ENCODE measurements around the gene MED13L.

DNA sequence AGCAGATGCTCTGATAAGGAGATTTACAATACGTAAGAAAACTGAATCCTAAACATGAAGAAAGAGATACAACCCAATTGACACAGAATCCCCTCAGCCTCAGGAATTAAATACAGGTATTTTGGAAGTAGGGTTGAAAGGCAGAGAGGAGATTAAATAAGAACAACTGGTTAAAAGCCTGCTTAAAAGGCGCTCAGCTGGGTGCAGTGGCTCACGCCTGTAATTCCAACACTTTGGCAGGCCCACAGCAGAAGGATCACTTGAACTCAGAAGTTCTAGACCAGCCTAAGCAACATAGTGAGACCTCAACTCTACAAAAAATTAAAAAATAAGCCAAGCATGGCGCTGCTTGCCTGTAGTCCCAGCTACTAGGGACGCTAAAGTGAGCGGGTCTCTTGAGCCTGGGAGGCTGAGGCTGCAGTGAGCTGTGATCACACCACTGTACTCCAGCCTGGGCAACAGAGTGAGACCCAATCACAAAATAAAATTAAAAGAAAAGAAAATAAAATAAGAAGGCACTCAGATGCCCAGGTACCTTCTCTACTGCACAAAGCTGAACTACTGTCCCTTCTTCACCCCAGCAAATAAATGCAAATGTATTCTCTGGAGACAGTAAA, 32.9 kb downstream of the MED13L start:
- TF ChIP-seq CTCF (IDR thresholded peaks at IDR 0.05) (no peak), EZH2 (IDR thresholded peaks at IDR 0.05; ENCODE audit: borderline replicate concordance, insufficient read depth, low read depth, low read length, poor library complexity, severe bottlenecking) (no peak)

All from B cell (primary cell).